H9 (cell line): ENCODE results near the gene STH. TPM values are rescaled to one million over a fixed set of nuclear protein-coding genes. Genes with fewer than 3 reads are reported as not detected.

ENCODE experiments used
- DNase-seq: peaks from one replicate; pipeline ENCODE4 v3.0.0-alpha.2; 2017
- H2AFZ ChIP-seq: one replicate; pipeline ENCODE4 v1.6.1; 2013; ENCODE audit warnings: mild to moderate bottlenecking, low read length, control low read depth, moderate library complexity
- H2AK5ac ChIP-seq: 2 replicates; pipeline ENCODE4 v1.6.1; 2013; ENCODE audit warnings: low read length, control low read depth, mixed read lengths; ENCODE audit not compliant: insufficient read length
- H2BK120ac ChIP-seq: one replicate; pipeline ENCODE4 v1.6.1; 2013; ENCODE audit warnings: low read depth, mild to moderate bottlenecking, low read length, control low read depth, inconsistent platforms; ENCODE audit not compliant: poor library complexity, severe bottlenecking
- H2BK12ac ChIP-seq: 2 replicates; pipeline ENCODE4 v1.6.1; 2013; ENCODE audit warnings: low read length, control low read depth, mixed read lengths, low read depth; ENCODE audit not compliant: insufficient read length
- H2BK15ac ChIP-seq: 2 replicates; pipeline ENCODE4 v1.6.1; 2013; ENCODE audit warnings: low read depth, low read length, control low read depth
- H2BK20ac ChIP-seq: one replicate; pipeline ENCODE4 v1.6.1; 2013; ENCODE audit warnings: low read depth, mild to moderate bottlenecking, low read length, control low read depth, inconsistent platforms; ENCODE audit not compliant: poor library complexity, severe bottlenecking
- H2BK5ac ChIP-seq: 2 replicates; pipeline ENCODE4 v1.6.1; 2013; ENCODE audit warnings: low read length, control low read depth, mixed read lengths; ENCODE audit not compliant: insufficient read length
- H3K14ac ChIP-seq: 2 replicates; pipeline ENCODE4 v1.6.1; 2013; ENCODE audit warnings: low read length, control low read depth; ENCODE audit not compliant: insufficient read depth
- H3K18ac ChIP-seq: 2 replicates; pipeline ENCODE4 v1.6.1; 2013; ENCODE audit warnings: low read depth, mild to moderate bottlenecking, mixed read lengths, low read length, control low read depth; ENCODE audit not compliant: insufficient read length
- H3K23ac ChIP-seq: 2 replicates; pipeline ENCODE4 v1.6.1; 2013; ENCODE audit warnings: low read length, control low read depth, mixed read lengths, low read depth; ENCODE audit not compliant: insufficient read length
- H3K23me2 ChIP-seq: 2 replicates; pipeline ENCODE4 v1.6.1; 2013; ENCODE audit warnings: low read depth, mild to moderate bottlenecking, mixed read lengths, low read length, control low read depth; ENCODE audit not compliant: insufficient read length, poor library complexity, severe bottlenecking
- H3K27ac ChIP-seq: 2 replicates; pipeline ENCODE4 v1.5.1; 2013; ENCODE audit warnings: low read length, control low read depth, mixed read lengths, low read depth; ENCODE audit not compliant: insufficient read length
- H3K27me3 ChIP-seq: 2 replicates; pipeline ENCODE4 v1.6.1; 2013; ENCODE audit warnings: low read length, control low read depth, inconsistent platforms; ENCODE audit not compliant: insufficient read depth
- H3K4ac ChIP-seq: 2 replicates; pipeline ENCODE4 v1.6.1; 2013; ENCODE audit warnings: low read depth, mild to moderate bottlenecking, control low read depth, inconsistent platforms, low read length, moderate library complexity
- H3K4me1 ChIP-seq: 2 replicates; pipeline ENCODE4 v1.6.1; 2013; ENCODE audit warnings: low read length, control low read depth, inconsistent platforms; ENCODE audit not compliant: insufficient read depth
- H3K4me2 ChIP-seq: 2 replicates; pipeline ENCODE4 v1.6.1; 2013; ENCODE audit warnings: low read length, control low read depth, mixed read lengths; ENCODE audit not compliant: insufficient read length, insufficient read depth
- H3K56ac ChIP-seq: 2 replicates; pipeline ENCODE4 v1.6.1; 2013; ENCODE audit warnings: low read depth, mild to moderate bottlenecking, mixed read lengths, low read length, control low read depth; ENCODE audit not compliant: insufficient read length
- H3K79me1 ChIP-seq: 2 replicates; pipeline ENCODE4 v1.6.1; 2013; ENCODE audit warnings: low read depth, mild to moderate bottlenecking, moderate library complexity, low read length, control low read depth, inconsistent platforms; ENCODE audit not compliant: insufficient read depth, poor library complexity, severe bottlenecking
- H3K79me2 ChIP-seq: 2 replicates; pipeline ENCODE4 v1.6.1; 2013; ENCODE audit warnings: low read length, control low read depth, inconsistent platforms; ENCODE audit not compliant: insufficient read depth
- H3K9ac ChIP-seq: 2 replicates; pipeline ENCODE4 v1.6.1; 2013; ENCODE audit warnings: low read length, control low read depth, mixed read lengths; ENCODE audit not compliant: insufficient read length; ENCODE audit errors: extremely low read depth
- H3K9me3 ChIP-seq: one replicate; pipeline ENCODE4 v1.6.1; 2013; ENCODE audit warnings: low read depth, low read length, inconsistent platforms; ENCODE audit not compliant: control insufficient read depth
- H3T11ph ChIP-seq: one replicate; pipeline ENCODE4 v1.6.1; 2013; ENCODE audit warnings: mild to moderate bottlenecking, low read length, control low read depth, inconsistent platforms
- H4K20me1 ChIP-seq: one replicate; pipeline ENCODE4 v1.6.1; 2013; ENCODE audit not compliant: control insufficient read depth, insufficient read length, insufficient read depth
- H4K5ac ChIP-seq: 2 replicates; pipeline ENCODE4 v1.6.1; 2013; ENCODE audit warnings: low read depth, mild to moderate bottlenecking, mixed read lengths, low read length, control low read depth; ENCODE audit not compliant: insufficient read length
- H4K8ac ChIP-seq: replicated peaks from 2 replicates; pipeline ENCODE4 v1.6.1; 2013; ENCODE audit warnings: low read length, control low read depth, mixed read lengths, low read depth; ENCODE audit not compliant: insufficient read length
- H4K91ac ChIP-seq: 2 replicates; pipeline ENCODE4 v1.6.1; 2013; ENCODE audit warnings: low read depth, mild to moderate bottlenecking, moderate library complexity, mixed read lengths, low read length, control low read depth; ENCODE audit not compliant: insufficient read length
- H3K27ac Mint-ChIP-seq, 3 experiments: 2 replicates in 2 of 3; 3 replicates in 1 of 3; pipeline ENCODE4 v1.8.0; 2020 to 2021; ENCODE audit warnings: mixed read lengths in 3 of 3, mild to moderate bottlenecking in 1 of 3, moderate library complexity in 1 of 3
- H3K27me3 Mint-ChIP-seq: 2 replicates; pipeline ENCODE4 v1.8.0; 2021; ENCODE audit warnings: low read depth, mild to moderate bottlenecking, moderate library complexity, mixed read lengths
- H3K36me3 Mint-ChIP-seq, 3 experiments: 2 replicates in 2 of 3; 3 replicates in 1 of 3; pipeline ENCODE4 v1.8.0; 2020 to 2021; ENCODE audit warnings: low read depth in 3 of 3, mixed read lengths in 3 of 3; ENCODE audit not compliant: insufficient read depth in 1 of 3
- H3K4me1 Mint-ChIP-seq, 2 experiments: 2 replicates each; pipeline ENCODE4 v1.8.0; 2020; ENCODE audit warnings: mixed read lengths in 2 of 2
- H3K4me3 Mint-ChIP-seq, 2 experiments: 2 replicates in 1 of 2; 3 replicates in 1 of 2; pipeline ENCODE4 v1.8.0; 2020 to 2021; ENCODE audit warnings: mild to moderate bottlenecking in 2 of 2, mixed read lengths in 2 of 2, moderate library complexity in 1 of 2
- H3K9me3 Mint-ChIP-seq, 2 experiments: 2 replicates in 1 of 2; 3 replicates in 1 of 2; pipeline ENCODE4 v1.8.0; 2020; ENCODE audit warnings: mild to moderate bottlenecking in 2 of 2, mixed read lengths in 2 of 2, moderate library complexity in 1 of 2
- WGBS: extraction: QIAGEN DNeasy Blood & Tissue Kit; methylation state at CpG from one replicate; pipeline ENCODE4 v1.1.7; 2013; ENCODE audit warnings: missing lambda C conversion rate, low lambda C conversion rate, mixed read lengths; ENCODE audit not compliant: insufficient read length; ENCODE audit errors: extremely low coverage; 5-methylcytosine and 5-hydroxymethylcytosine counted together
- total RNA-seq: library from RNA; stranded (reverse); gene quantifications from 2 replicates; pipeline ENCODE4 v1.2.1, GENCODE V29; 2021
- TF ChIP-seq, protein P1 (sequence below): fragments of 200-600 bp; sonication (generic); conservative IDR thresholded peaks from 3 replicates; pipeline ENCODE4 v1.8.0; 2021; ENCODE audit warnings: antibody characterized with exemption, mild to moderate bottlenecking

STH gene
- total RNA-seq, 1 experiment from 2014 or later = not detected

DNA sequence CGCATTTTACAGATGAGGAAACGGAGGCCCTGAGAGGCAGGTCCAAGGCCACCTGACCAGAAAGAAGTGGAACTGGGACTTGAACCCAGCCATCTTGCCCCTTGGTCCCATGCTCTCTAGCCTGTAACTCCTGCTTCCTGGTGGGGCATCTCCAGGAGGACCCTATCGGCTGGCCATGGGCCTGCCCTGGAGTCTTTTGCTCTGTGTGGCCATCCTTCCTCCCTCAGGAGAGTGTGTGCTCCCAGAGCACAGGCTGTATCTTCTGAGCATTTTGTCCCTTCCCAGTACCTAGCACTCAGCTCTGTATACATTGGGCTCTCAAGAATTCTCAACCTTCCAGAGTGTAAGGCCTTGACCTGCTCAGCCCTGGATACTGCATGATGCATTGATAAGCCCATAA, 28.4 kb upstream of the STH start:
- WGBS = no CpG with 5 or more reads among the region's 3 CpGs
- Histone ChIP-seq H2BK15ac (no peak overlapping the region), H3K56ac (no peak overlapping the region), H2BK20ac (no peak overlapping the region), H3K23me2 (no peaks in the 10 kb centered on the region), H3T11ph (no peak overlapping the region), H3K14ac (no peak overlapping the region), H3K9ac (no peak overlapping the region), H3K4ac (no peak overlapping the region), H2AFZ (no peak overlapping the region), H2BK120ac (no peak overlapping the region), H4K5ac (no peak overlapping the region), H2BK12ac (no peak overlapping the region), H2BK5ac (no peak overlapping the region), H3K79me2 (no peaks in the 10 kb centered on the region), H3K4me2 (no peak overlapping the region), H3K79me1 (no peaks in the 10 kb centered on the region), H4K91ac (no peak overlapping the region), H3K23ac (no peak overlapping the region), H3K9me3 (no peaks in the 10 kb centered on the region), H3K4me1 (no peaks in the 10 kb centered on the region), H3K18ac (no peak overlapping the region), H2AK5ac (no peak overlapping the region), H4K20me1 (no peaks in the 10 kb centered on the region), H3K27me3 (no peaks in the 10 kb centered on the region), H4K8ac (no peak overlapping the region), H3K27ac (no peak overlapping the region)
- no peak for DNase-seq
- H3K4me1 Mint-ChIP-seq = no peaks in the 10 kb centered on the region
- no peak overlapping the region for H3K27ac Mint-ChIP-seq
- H3K4me3 Mint-ChIP-seq = no peak overlapping the region
- H3K27me3 Mint-ChIP-seq = peaks cover 35% of the 10 kb centered on the region
- no peaks in the 10 kb centered on the region for H3K36me3 Mint-ChIP-seq
- no peaks in the 10 kb centered on the region; a peak in 1 of 5 replicates for H3K9me3 Mint-ChIP-seq
- TF ChIP-seq, protein P1, sequence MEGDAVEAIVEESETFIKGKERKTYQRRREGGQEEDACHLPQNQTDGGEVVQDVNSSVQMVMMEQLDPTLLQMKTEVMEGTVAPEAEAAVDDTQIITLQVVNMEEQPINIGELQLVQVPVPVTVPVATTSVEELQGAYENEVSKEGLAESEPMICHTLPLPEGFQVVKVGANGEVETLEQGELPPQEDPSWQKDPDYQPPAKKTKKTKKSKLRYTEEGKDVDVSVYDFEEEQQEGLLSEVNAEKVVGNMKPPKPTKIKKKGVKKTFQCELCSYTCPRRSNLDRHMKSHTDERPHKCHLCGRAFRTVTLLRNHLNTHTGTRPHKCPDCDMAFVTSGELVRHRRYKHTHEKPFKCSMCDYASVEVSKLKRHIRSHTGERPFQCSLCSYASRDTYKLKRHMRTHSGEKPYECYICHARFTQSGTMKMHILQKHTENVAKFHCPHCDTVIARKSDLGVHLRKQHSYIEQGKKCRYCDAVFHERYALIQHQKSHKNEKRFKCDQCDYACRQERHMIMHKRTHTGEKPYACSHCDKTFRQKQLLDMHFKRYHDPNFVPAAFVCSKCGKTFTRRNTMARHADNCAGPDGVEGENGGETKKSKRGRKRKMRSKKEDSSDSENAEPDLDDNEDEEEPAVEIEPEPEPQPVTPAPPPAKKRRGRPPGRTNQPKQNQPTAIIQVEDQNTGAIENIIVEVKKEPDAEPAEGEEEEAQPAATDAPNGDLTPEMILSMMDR = no peak
